ENCODE data around the gene EHD1. TPM values are rescaled to one million over a fixed set of nuclear protein-coding genes. Genes with fewer than 3 reads are reported as not detected.

The EHD1 gene
- total RNA-seq, 1 donor from 2014 or later = 86.8 TPM

DNA sequence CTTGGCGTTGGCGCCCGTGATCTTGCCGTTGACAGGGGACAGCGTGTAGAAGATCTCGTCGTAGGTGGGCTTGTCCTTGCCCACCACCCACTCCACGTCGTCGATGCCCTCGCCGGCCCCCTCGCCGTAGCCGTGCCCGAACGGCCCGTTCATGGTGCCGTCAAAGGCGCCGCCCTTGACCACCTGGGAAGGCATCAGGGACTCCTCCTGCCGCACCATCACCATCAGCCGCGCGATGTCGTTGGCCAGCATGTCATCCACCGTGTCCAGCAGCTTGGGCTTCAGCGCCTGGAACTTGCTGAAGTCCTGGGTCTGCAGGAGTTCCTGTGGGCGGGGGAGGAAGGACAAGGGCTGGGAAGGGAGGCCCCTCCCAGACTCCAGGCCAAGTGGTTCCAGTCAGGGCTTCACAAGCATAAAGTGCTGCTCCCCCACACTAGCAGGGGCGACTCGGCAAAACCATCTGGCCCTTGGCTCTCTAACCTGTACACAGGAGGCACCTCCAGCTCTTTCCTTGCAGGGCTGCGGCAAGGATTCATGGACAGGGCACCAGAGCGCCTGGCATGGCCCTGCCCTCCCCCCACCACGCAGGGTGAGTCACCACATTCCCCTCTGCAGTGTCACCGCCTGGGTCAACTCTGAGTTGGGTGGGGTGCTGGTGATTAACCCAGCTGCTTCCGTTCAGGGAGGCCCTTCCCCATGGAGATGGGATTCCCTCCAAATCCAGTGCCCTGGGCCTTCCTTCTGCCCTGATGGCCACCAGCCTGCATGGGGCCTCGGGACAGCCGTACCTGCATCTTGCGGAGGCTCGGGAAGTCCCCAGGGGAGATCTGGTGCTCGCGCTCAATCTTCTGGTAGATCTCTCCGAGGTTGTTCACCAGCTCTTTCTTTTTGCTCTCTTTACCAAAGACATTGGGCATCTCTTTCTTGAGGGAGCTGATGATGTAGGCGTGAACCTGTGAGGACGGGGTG is 23.6 kb downstream of the EHD1 start:
- Mint-ChIP-seq H3K4me3 (no peak overlapping the region), H3K27me3 (ENCODE audit: low read depth) (no peaks in the 10 kb centered on the region), H3K27ac (peak overlapping the region; percentile 39), H3K4me1 (peaks cover 1% of the 10 kb centered on the region), H3K9me3 (no peaks in the 10 kb centered on the region), H3K36me3 (peaks cover 9% of the 10 kb centered on the region)
- TF ChIP-seq, protein P1, sequence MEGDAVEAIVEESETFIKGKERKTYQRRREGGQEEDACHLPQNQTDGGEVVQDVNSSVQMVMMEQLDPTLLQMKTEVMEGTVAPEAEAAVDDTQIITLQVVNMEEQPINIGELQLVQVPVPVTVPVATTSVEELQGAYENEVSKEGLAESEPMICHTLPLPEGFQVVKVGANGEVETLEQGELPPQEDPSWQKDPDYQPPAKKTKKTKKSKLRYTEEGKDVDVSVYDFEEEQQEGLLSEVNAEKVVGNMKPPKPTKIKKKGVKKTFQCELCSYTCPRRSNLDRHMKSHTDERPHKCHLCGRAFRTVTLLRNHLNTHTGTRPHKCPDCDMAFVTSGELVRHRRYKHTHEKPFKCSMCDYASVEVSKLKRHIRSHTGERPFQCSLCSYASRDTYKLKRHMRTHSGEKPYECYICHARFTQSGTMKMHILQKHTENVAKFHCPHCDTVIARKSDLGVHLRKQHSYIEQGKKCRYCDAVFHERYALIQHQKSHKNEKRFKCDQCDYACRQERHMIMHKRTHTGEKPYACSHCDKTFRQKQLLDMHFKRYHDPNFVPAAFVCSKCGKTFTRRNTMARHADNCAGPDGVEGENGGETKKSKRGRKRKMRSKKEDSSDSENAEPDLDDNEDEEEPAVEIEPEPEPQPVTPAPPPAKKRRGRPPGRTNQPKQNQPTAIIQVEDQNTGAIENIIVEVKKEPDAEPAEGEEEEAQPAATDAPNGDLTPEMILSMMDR (IDR thresholded peaks at IDR 0.05; ENCODE audit: unreplicated experiment) = no peak
- no peak for DNase-seq (ENCODE audit: low spot score in 2 of 2, unreplicated experiment in 2 of 2)

DNA sequence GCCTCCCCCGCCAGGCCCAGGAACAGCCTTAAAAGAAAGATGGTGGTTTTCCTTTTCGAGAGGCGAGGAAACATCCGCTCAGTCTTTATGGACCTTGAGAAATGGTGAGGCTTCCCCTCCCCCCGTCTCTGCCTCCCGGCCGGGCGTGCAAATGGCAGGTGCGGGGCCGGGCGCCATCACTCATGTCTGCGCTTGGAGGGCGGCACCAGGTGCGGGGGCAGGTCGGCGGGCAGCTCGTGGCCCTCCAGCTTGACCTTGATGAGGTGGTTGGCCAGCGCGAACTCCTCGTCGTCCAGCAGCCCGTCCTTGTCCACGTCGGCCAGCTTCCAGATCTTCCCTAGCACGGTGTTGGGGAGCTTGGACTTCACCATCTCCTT is 24.3 kb downstream of the EHD1 start:
- no peak overlapping the region for H3K27ac Mint-ChIP-seq
- H3K36me3 Mint-ChIP-seq = peaks cover 9% of the 10 kb centered on the region
- no peak overlapping the region for H3K4me3 Mint-ChIP-seq
- H3K4me1 Mint-ChIP-seq = peaks cover 1% of the 10 kb centered on the region
- TF ChIP-seq, protein P1 (IDR thresholded peaks at IDR 0.05; ENCODE audit: unreplicated experiment) = no peak
- no peaks in the 10 kb centered on the region for H3K27me3 Mint-ChIP-seq (ENCODE audit: low read depth)
- no peak for DNase-seq (ENCODE audit: low spot score in 2 of 2, unreplicated experiment in 2 of 2)
- H3K9me3 Mint-ChIP-seq = no peaks in the 10 kb centered on the region

DNA sequence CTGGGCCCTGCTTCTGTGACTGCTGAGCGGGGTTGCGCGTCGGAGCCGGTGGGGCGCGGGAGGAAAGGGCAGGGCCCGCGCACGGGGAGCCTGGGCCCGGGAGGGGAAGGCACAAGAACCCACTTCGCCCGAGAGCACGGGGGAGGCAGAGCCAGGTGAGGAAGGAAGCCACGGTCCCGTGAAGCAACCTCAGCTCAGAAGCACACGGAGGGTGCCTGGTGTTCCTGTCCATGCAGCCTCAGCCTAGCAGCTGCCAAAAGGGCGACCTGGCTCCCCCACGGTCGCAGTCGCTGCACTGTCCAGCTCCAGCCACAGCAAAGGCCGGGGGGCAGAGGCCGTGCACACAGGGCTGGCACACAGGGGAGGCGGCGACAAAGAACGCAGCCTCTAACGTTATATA is 24.7 kb downstream of the EHD1 start:
- H3K4me1 Mint-ChIP-seq = peaks cover 1% of the 10 kb centered on the region
- no peak for DNase-seq (ENCODE audit: low spot score in 2 of 2, unreplicated experiment in 2 of 2)
- no peak overlapping the region for H3K4me3 Mint-ChIP-seq
- H3K27me3 Mint-ChIP-seq (ENCODE audit: low read depth) = no peaks in the 10 kb centered on the region
- no peak overlapping the region for H3K27ac Mint-ChIP-seq
- no peaks in the 10 kb centered on the region for H3K9me3 Mint-ChIP-seq
- TF ChIP-seq, protein P1 (IDR thresholded peaks at IDR 0.05; ENCODE audit: unreplicated experiment) = no peak
- H3K36me3 Mint-ChIP-seq = peaks cover 9% of the 10 kb centered on the region

DNA sequence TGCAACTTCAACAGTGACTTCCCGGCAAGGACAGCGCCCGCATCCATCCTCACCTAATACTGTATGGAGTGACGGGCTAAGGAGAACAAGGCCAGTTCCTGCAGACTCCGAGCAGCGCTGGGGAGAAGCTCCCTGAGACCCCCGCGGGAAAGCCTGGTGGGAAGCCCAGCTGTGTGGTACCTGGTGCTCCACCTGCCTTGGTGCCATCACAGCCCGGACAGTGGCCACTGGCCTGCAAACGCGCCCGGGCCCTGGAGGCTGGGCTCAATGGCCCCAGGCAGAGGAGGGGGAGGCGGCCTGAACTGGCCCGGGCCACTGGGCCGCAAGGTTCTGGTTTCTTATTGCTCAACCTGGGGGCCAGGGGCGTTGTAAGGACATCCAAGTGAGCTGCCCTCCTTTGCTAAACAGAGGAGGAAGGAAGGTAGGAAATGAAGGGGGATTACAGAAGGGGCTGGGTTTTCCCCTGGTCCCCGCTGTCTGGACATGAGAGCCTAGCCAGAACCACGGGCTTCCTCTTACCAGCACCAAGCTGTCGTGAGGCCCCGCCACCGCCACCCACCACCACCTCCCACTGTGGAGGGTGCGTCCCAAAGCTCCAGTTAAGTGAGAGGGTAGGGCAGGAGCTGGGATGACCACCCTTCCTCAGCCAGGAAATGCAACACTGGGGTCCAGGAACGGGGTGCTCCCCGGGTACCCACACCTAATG is 25.5 kb downstream of the EHD1 start:
- DNase-seq (ENCODE audit: low spot score in 2 of 2, unreplicated experiment in 2 of 2) = no peak
- no peak overlapping the region for H3K4me3 Mint-ChIP-seq
- TF ChIP-seq, protein P1 (IDR thresholded peaks at IDR 0.05; ENCODE audit: unreplicated experiment) = no peak
- peaks cover 5% of the 10 kb centered on the region for H3K4me1 Mint-ChIP-seq
- H3K36me3 Mint-ChIP-seq = peaks cover 9% of the 10 kb centered on the region
- H3K9me3 Mint-ChIP-seq = no peaks in the 10 kb centered on the region
- H3K27ac Mint-ChIP-seq = no peak overlapping the region
- H3K27me3 Mint-ChIP-seq (ENCODE audit: low read depth) = no peaks in the 10 kb centered on the region

DNA sequence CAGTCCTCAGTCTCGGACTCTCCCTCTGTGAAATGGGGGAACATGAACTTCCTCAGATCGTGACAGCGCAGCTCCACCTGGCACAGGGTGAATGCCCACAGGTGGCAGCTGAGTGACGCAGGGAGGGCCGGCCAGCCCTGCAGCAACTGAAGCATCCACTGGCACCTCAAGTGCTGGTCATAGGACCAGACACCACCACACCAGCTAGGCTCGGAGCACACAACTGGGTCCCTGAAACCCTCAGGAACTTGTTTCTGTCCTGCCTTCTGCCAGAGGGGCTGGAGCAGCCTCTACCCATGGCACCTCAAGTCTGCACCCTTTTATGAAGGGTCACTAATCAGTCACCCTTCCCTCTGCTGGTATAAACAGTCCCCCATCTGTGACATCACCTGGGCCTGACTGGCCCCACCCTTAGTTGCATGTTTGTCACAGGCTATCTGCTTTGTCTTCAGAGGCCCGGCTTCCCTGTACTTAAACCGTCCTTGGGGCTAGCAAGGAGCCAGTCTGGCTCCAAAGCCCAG is 26.5 kb downstream of the EHD1 start:
- no peak for DNase-seq (ENCODE audit: low spot score in 2 of 2, unreplicated experiment in 2 of 2)
- no peaks in the 10 kb centered on the region for H3K27me3 Mint-ChIP-seq (ENCODE audit: low read depth)
- TF ChIP-seq, protein P1 (IDR thresholded peaks at IDR 0.05; ENCODE audit: unreplicated experiment) = no peak
- H3K4me3 Mint-ChIP-seq = no peak overlapping the region
- H3K36me3 Mint-ChIP-seq = peaks cover 9% of the 10 kb centered on the region
- no peaks in the 10 kb centered on the region for H3K9me3 Mint-ChIP-seq
- no peak overlapping the region for H3K27ac Mint-ChIP-seq
- peaks cover 5% of the 10 kb centered on the region for H3K4me1 Mint-ChIP-seq

Measured in mesothelial cell of epicardium (in vitro differentiated cells).